Ovary (tissue), 9 donors: ENCODE data around the gene CTBP1. TPM values are rescaled to one million over a fixed set of nuclear protein-coding genes. Genes with fewer than 3 reads are reported as not detected.

Experiments used
- DNase-seq, 5 donors: peaks; one replicate each; pipeline ENCODE4 v3.0.0-alpha.2; 2019 to 2020
- H3K27ac ChIP-seq, 2 donors: fragments of 200-600 bp; one replicate each; pipeline versions ENCODE4 v1.5.1 to v1.8.0; 2019 to 2022
- H3K27me3 ChIP-seq: fragments of 200-600 bp; one replicate; pipeline ENCODE4 v1.8.0; 2022
- H3K36me3 ChIP-seq: fragments of 200-600 bp; sonication (generic); one replicate; pipeline ENCODE4 v1.5.1; 2019
- H3K4me1 ChIP-seq: one replicate; pipeline ENCODE4 v1.8.1; 2013; ENCODE audit warnings: mild to moderate bottlenecking, moderate library complexity; ENCODE audit not compliant: insufficient read depth
- H3K4me3 ChIP-seq: fragments of 200-600 bp; sonication (generic); one replicate; pipeline ENCODE4 v1.5.1; 2017
- H3K9me3 ChIP-seq, 2 donors: fragments of 200-600 bp in 1 of 2; sonication (generic) in 1 of 2; one replicate each; pipeline versions ENCODE4 v1.5.1 to v1.8.1; 2013 to 2019; ENCODE audit warnings: mild to moderate bottlenecking in 1 of 2, moderate library complexity in 1 of 2
- EP300 ChIP-seq: sonication (generic); formaldehyde crosslinking; IDR thresholded peaks from one replicate; pipeline ENCODE4 v1.6.1; 2017; ENCODE audit warnings: antibody characterized with exemption
- POLR2A ChIP-seq: fragments of 450-650 bp; IDR thresholded peaks from one replicate; pipeline ENCODE4 v1.6.1; 2017; ENCODE audit warnings: antibody characterized with exemption, mild to moderate bottlenecking, moderate library complexity
- WGBS, 3 donors: extraction: QIAGEN DNeasy Blood & Tissue Kit in 1 of 3; methylation state at CpG; one replicate each; pipeline versions ENCODE4 v1.1.5 to v1.1.7; 2013 to 2017; 5-methylcytosine and 5-hydroxymethylcytosine counted together
- intact Hi-C, 4 donors: fragments of 100-400 bp; cut with DNase I; formaldehyde crosslinking; loops; one replicate each; pipeline versions ENCODE4 v1.11.0 to v1.15.1; 2022 to 2023
- polyA plus RNA-seq, 2 donors: library from polyadenylated mRNA; stranded (reverse); fragments of 200-250 nt in 1 of 2; fragments of 350-450 nt in 1 of 2; fragmentation: Illumina TruSeq in 1 of 2; extraction: RNeasy Lipid Tissue Mini Kit (QIAGEN cat#74804) in 1 of 2; gene quantifications; one replicate each; pipeline ENCODE4 v1.2.3, GENCODE V29; 2013 to 2014
- total RNA-seq, 7 donors: library from RNA; depleted of rRNA in 2 of 7; stranded (reverse); fragments of >200 nt in 2 of 7; fragmentation: NEBNext Ultra II Directional in 3 of 7; extraction: Animal tissue kit (Norgen Biotek cat#: 25700) in 3 of 7; gene quantifications; one replicate each; pipeline versions ENCODE4 v1.1.0 to v1.2.4, GENCODE V29; 2016 to 2023
- TF ChIP-seq, protein P1 (sequence below), 3 donors: fragments of 450-650 bp in 2 of 3; fragments of 200-600 bp in 1 of 3; IDR thresholded peaks; one replicate each; pipeline versions ENCODE4 v1.5.1 to v1.8.0; 2016 to 2022; ENCODE audit warnings: antibody characterized with exemption in 3 of 3, mild to moderate bottlenecking in 1 of 3
- donor health status: DM: no; HTN: no; CAD: no; lungs with moderate emphysema.
- donor health status: DM: no; HTN: no; CAD: no.
- donor health status: Bipolar disorder and iron deficiency.
- donor health status: DM: yes; HTN: yes; CAD: no.
- donor health status: DM: no; HTN: no; CAD: no.
- donor health status: DM: yes; HTN: yes; CAD: no.

The CTBP1 gene
- total and polyA plus RNA-seq, 9 donors, result 45.7 to 231 (median 141) TPM

DNA sequence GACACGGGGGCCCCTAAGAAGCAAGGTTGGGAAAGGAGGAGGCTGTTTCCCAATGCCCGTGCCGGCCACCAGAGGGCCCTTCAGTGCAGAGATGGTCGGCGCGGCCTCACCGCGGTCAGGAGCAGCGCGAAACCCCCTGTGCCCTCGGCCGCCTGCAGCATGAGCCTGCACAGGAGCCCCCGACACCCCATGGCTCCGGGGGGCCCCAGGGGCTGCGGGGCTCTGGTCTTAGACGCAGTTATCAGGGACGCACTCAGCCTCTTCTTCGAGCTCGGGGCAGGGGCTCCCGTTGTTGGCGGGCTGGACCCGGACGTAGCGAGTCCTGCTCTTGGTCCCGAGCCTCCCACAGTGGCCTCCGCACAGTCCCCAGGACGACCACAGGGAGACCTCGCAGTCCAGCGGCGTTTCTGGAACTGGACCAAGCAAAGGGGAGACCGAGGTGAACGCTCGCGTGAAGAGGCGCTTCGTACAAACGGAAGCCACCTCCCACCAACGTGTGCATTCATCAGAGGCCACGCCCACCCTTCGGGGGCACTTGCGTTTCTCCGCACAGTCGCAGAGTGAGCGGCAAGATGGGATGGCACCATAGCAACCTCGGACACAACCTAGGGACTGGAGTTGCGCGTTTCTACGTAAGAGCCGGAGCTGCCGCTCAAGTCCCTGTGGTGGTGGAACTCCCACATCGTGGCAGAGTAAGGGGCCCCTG lies 81.5 kb downstream of the CTBP1 start:
- Histone ChIP-seq H3K9me3 (no peaks in the 10 kb centered on the region), H3K4me1 (peaks cover 6% of the 10 kb centered on the region), H3K36me3 (no peaks in the 10 kb centered on the region), H3K27me3 (no peaks in the 10 kb centered on the region), H3K27ac (no peak overlapping the region), H3K4me3 (peak overlapping the region; percentile 47)
- intact Hi-C loops, result loop anchor here (5.0 to 10.0 kb wide), 5 partner anchors 40 to 187 kb away; partner anchors contain the start of gene CTBP1 (in 3 of the 4)
- peak; percentile 75 to 88 (median 82) for DNase-seq
- 7 to 10% (median 8%) methylated on average over 38 to 51 of the region's 51 CpGs for WGBS, 3 donors
- TF ChIP-seq, protein P1, sequence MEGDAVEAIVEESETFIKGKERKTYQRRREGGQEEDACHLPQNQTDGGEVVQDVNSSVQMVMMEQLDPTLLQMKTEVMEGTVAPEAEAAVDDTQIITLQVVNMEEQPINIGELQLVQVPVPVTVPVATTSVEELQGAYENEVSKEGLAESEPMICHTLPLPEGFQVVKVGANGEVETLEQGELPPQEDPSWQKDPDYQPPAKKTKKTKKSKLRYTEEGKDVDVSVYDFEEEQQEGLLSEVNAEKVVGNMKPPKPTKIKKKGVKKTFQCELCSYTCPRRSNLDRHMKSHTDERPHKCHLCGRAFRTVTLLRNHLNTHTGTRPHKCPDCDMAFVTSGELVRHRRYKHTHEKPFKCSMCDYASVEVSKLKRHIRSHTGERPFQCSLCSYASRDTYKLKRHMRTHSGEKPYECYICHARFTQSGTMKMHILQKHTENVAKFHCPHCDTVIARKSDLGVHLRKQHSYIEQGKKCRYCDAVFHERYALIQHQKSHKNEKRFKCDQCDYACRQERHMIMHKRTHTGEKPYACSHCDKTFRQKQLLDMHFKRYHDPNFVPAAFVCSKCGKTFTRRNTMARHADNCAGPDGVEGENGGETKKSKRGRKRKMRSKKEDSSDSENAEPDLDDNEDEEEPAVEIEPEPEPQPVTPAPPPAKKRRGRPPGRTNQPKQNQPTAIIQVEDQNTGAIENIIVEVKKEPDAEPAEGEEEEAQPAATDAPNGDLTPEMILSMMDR (IDR thresholded peaks at IDR 0.05), result peak; percentile 86 to 90 (median 89)
- no peak for TF ChIP-seq POLR2A

DNA sequence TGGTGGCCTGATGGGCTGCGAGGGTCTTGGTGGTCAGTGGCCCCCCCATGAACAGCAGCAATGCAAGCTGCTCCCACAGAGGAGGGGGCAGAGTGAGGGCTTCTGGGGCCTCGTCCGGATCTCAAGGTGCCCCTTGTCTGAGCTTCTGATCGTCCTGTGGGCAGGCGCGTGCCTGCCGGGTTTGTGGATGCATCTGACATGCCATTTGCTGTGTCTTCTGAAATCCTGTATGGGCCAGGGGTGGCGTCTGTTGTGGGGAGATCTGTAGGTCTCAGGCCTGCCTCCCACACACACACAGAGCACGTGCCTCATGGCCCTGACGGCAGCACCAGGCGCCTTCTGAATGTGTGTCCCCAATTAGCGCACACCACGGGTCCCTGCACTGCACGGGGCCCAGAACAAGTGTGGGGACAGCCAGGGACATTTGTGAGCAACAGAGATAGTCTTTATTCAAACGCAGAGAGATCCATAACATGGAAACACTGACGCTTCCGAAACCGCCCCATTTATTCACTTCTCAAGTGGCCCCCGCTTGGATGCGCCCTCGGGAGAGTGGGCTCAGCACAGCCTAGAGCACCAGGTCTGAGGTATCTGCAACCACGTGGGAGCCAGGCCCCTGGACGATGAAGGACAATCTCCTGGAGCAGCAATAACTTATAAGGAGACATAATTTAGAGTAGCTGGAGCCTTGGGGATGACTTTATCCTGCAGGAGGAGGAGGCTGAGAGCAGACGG lies 82.3 kb downstream of the CTBP1 start:
- H3K27me3 ChIP-seq, result no peaks in the 10 kb centered on the region
- TF ChIP-seq POLR2A (no peak), EP300 (no peak)
- TF ChIP-seq, protein P1 (IDR thresholded peaks at IDR 0.05), result no peak
- intact Hi-C loops, result loop anchor here (5.0 to 10.0 kb wide), 5 partner anchors 41 to 188 kb away; partner anchors contain the start of gene CTBP1 (in 3 of the 4)
- no peaks in the 10 kb centered on the region for H3K36me3 ChIP-seq
- peaks cover 6% of the 10 kb centered on the region for H3K4me1 ChIP-seq
- H3K4me3 ChIP-seq, result no peak overlapping the region
- no peak overlapping the region for H3K27ac ChIP-seq
- no peak for DNase-seq
- 44 to 56% (median 51%) methylated on average over 24 of the region's 24 CpGs for WGBS, 3 donors
- H3K9me3 ChIP-seq, result no peaks in the 10 kb centered on the region

DNA sequence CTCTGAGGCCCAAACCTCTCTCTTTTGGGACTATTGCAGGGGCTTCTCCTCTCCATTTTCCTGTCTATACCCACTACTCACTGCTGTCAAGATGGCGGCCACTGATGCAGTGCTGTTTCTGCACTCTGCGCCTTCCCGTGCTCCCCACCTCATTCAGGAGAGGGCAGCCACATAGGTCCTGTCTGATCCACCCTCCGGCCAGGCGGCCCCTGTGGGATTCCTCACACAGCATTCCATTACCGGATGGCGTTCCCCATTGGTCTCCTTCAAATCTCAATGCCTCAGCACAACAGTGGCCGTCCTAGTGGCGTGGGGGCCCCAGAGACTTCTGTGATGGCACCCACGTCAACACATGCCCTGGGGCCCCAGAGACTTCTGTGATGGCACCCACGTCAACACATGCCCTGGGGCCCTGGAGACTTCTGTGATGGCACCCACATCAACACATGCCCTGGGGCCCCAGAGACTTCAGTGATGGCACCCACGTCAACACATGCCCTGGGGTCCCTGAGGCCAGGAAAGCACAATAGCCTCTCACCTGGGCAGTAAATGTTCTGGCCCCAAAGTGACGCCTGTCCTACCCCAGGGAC lies 83.9 kb downstream of the CTBP1 start:
- no peaks in the 10 kb centered on the region for H3K4me1 ChIP-seq
- H3K9me3 ChIP-seq, result no peaks in the 10 kb centered on the region
- TF ChIP-seq POLR2A, result no peak
- TF ChIP-seq, protein P1 (IDR thresholded peaks at IDR 0.05), result no peak
- no peak for TF ChIP-seq EP300
- H3K27me3 ChIP-seq, result no peaks in the 10 kb centered on the region
- H3K27ac ChIP-seq, result no peak overlapping the region
- H3K4me3 ChIP-seq, result no peak overlapping the region
- no peak for DNase-seq
- intact Hi-C loops, result loop anchor here (5.0 to 10.0 kb wide), 5 partner anchors 42 to 190 kb away; partner anchors contain the start of gene CTBP1 (in 3 of the 4)
- no peaks in the 10 kb centered on the region for H3K36me3 ChIP-seq
- WGBS, 3 donors, result 93 to 97% (median 97%) methylated on average over 12 to 13 of the region's 13 CpGs

DNA sequence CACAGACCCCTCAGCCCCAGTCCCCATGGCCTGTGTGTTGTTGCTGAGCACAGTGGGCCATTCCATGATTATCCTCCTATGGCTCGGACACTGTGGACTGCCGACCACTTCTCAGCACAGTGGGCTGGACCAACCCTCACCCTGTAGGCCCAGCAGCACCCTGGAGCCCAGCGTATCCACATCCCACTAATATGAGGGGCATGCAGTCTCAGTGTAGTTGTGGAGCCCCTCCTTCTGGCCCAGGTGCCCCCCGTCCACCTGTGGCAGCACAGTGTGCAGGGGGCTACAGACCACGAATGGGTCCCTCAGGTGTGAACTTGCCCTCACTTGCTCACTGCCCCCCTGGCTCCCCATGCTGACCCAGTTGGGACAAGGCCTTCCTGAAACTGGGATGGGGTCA lies 84.5 kb downstream of the CTBP1 start:
- H3K9me3 ChIP-seq, result no peaks in the 10 kb centered on the region
- H3K36me3 ChIP-seq, result no peaks in the 10 kb centered on the region
- intact Hi-C loops, result loop anchor here in 1 of 4 donors (10.0 kb wide), 1 partner anchor 190 kb away; no protein-coding TSS in a partner anchor
- no peak overlapping the region for H3K4me3 ChIP-seq
- no peak for DNase-seq
- H3K27ac ChIP-seq, result no peak overlapping the region
- H3K27me3 ChIP-seq, result no peaks in the 10 kb centered on the region
- WGBS, 3 donors, result 90 to 94% (median 93%) methylated on average over 5 of the region's 5 CpGs
- H3K4me1 ChIP-seq, result no peaks in the 10 kb centered on the region
- TF ChIP-seq POLR2A, result no peak
- TF ChIP-seq, protein P1 (IDR thresholded peaks at IDR 0.05), result no peak
- no peak for TF ChIP-seq EP300
